ENCODE measurements around the gene CEP131.

- TF ChIP-seq CTCF (IDR thresholded peaks at IDR 0.05; ENCODE audit: low read length) (no peak), EZH2 (optimal IDR thresholded peaks at IDR 0.05; ENCODE audit: low read depth, low read length) (no peak), EZH2phosphoT487 (IDR thresholded peaks at IDR 0.05; ENCODE audit: low read length) (no peak)
Observed at GRCh38 chr17:81229666-81229920, 6.8 kb upstream of the CEP131 start.
